ENCODE data around the gene CTF1. TPM values are rescaled to one million over a fixed set of nuclear protein-coding genes. Genes with fewer than 3 reads are reported as not detected.

Gene CTF1
- total RNA-seq, 1 donor, result 3.3 TPM

DNA sequence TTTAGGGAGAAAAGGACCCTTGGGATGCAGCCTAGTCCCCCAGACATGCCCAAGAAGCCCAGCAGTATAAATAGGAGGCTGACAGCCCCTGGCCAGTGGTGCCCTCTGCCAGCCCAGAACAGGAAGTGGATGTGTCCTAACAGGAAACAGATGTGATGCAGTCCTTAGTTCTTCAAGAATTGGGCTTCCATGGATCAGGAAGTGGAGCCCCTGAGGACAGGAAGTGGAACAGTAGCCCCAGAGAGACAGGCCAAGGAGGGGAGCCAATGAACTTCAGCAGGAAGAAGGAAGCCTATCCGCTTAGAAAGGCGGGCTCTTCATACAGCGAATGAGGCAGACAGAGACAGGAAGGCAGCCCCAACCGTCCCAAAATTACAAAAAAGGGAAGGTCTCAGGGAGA lies 7.2 kb downstream of the CTF1 start:
- Histone ChIP-seq H2AFZ (ENCODE audit: low read length) (no peak overlapping the region), H3K27ac (ENCODE audit: low read depth, low read length) (no peak overlapping the region), H3K4me1 (ENCODE audit: insufficient read depth, low read length) (peaks cover 5% of the 10 kb centered on the region)

DNA sequence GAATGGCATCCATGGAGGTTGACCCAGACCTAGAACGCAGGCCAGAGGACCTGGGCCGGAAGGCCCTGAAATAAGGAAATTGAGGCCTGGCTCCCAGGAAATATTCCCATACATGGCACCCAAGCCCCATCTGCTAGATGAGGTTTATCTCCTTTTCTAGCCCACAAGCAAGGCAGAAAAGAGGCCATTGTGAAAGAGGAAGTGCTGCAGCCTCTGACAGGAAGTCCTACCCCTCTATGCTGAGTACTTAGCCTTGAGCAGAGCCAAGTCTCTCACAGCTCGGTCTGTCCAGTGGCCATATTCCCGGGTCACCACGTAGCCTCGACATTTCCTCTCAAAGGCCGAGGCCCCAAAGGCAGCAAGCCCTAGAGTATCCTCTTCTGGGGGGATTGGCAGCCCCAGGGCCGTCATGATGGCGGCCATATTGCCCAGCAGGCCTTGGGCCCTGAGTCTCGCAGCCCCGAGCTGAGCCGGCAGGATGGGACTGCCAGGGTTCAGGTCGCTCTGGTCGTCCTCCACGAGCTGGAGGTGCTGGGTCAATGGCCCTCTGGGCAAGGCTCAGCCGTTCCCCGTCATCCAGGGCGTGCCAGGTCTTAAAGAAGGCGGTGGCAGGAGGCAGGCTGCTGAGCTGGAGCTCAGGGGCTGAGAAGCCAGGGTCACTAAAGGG lies 7.8 kb downstream of the CTF1 start:
- H3K9me3 ChIP-seq (ENCODE audit: low read depth, low read length), result no peaks in the 10 kb centered on the region
- H3K27me3 ChIP-seq (ENCODE audit: insufficient read depth, low read length), result no peaks in the 10 kb centered on the region
- H3K4me2 ChIP-seq (ENCODE audit: insufficient read depth, low read length), result no peak overlapping the region
- peak overlapping the region; percentile 35 for H2AFZ ChIP-seq (ENCODE audit: low read length)
- peak; percentile 71 for DNase-seq (ENCODE audit: insufficient read length, low spot score, missing footprints)
- no peaks in the 10 kb centered on the region for H4K20me1 ChIP-seq (ENCODE audit: insufficient read depth, low read length)
- TF ChIP-seq CTCF (IDR thresholded peaks at IDR 0.05; ENCODE audit: extremely low read depth, low read depth, low read length), result no peak
- H3K79me2 ChIP-seq (ENCODE audit: insufficient read depth, low read length), result no peaks in the 10 kb centered on the region
- H3K4me1 ChIP-seq (ENCODE audit: insufficient read depth, low read length), result peaks cover 5% of the 10 kb centered on the region
- no peak overlapping the region for H3K27ac ChIP-seq (ENCODE audit: low read depth, low read length)
- H3K4me3 ChIP-seq (ENCODE audit: insufficient read depth, low read length), result no peak overlapping the region
- no peaks in the 10 kb centered on the region for H3K36me3 ChIP-seq (ENCODE audit: insufficient read depth, low read length)

More for the DNA sequence above, 7.2 kb downstream of the CTF1 start:
- peak; percentile 80 for DNase-seq (ENCODE audit: insufficient read length, low spot score, missing footprints)
- no peaks in the 10 kb centered on the region for H3K36me3 ChIP-seq (ENCODE audit: insufficient read depth, low read length)
- TF ChIP-seq CTCF (IDR thresholded peaks at IDR 0.05; ENCODE audit: extremely low read depth, low read depth, low read length), result no peak
- no peak overlapping the region for H3K4me3 ChIP-seq (ENCODE audit: insufficient read depth, low read length)
- no peaks in the 10 kb centered on the region for H3K27me3 ChIP-seq (ENCODE audit: insufficient read depth, low read length)
- no peaks in the 10 kb centered on the region for H3K9me3 ChIP-seq (ENCODE audit: low read depth, low read length)
- H3K79me2 ChIP-seq (ENCODE audit: insufficient read depth, low read length), result no peaks in the 10 kb centered on the region
- no peaks in the 10 kb centered on the region for H4K20me1 ChIP-seq (ENCODE audit: insufficient read depth, low read length)
- H3K4me2 ChIP-seq (ENCODE audit: insufficient read depth, low read length), result no peak overlapping the region

- H3K4me3 ChIP-seq (ENCODE audit: insufficient read depth, low read length), result no peak overlapping the region
These were observed 10.7 kb downstream of the CTF1 start for GRCh38 chr16:30907064-30907463.

More at GRCh38 chr16:30907064-30907463, 10.7 kb downstream of the CTF1 start:
- no peaks in the 10 kb centered on the region for H3K36me3 ChIP-seq (ENCODE audit: insufficient read depth, low read length)
- H3K9me3 ChIP-seq (ENCODE audit: low read depth, low read length), result no peaks in the 10 kb centered on the region
- TF ChIP-seq CTCF (IDR thresholded peaks at IDR 0.05; ENCODE audit: extremely low read depth, low read depth, low read length), result no peak
- H3K27me3 ChIP-seq (ENCODE audit: insufficient read depth, low read length), result no peaks in the 10 kb centered on the region
- no peaks in the 10 kb centered on the region for H3K79me2 ChIP-seq (ENCODE audit: insufficient read depth, low read length)
- peak; percentile 70 for DNase-seq (ENCODE audit: insufficient read length, low spot score, missing footprints)
- H3K4me1 ChIP-seq (ENCODE audit: insufficient read depth, low read length), result no peaks in the 10 kb centered on the region
- H3K4me2 ChIP-seq (ENCODE audit: insufficient read depth, low read length), result no peak overlapping the region
- no peaks in the 10 kb centered on the region for H4K20me1 ChIP-seq (ENCODE audit: insufficient read depth, low read length)
- no peak overlapping the region for H3K27ac ChIP-seq (ENCODE audit: low read depth, low read length)
- H2AFZ ChIP-seq (ENCODE audit: low read length), result no peak overlapping the region
